ENCODE data around the gene IRF8.
"Not testable (repeated sequence)": the region's sequence is repeated elsewhere in the genome, so short reads cannot be mapped to it uniquely, and the experiment has no call there.

Gene IRF8

DNA sequence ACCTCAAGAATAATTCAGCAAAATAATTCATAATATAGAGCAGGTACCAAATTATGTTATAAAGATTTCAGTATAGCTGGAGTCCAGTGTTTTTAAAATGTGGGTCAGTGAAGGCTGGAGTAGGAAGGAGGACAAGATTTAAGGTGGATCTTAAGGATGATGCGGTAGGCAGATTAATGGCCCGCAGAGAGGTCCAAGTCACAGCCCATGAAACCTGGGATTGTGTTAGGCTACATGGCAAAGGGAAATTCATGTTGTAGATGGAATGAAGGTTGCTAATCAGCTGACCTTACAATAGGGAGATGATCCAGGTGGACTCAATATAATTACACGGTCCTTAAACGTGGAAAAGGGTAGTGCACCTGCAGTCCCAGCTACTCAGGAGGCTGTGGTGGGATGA, 6.2 kb upstream of the IRF8 start:
- DNase-seq: no peak

DNA sequence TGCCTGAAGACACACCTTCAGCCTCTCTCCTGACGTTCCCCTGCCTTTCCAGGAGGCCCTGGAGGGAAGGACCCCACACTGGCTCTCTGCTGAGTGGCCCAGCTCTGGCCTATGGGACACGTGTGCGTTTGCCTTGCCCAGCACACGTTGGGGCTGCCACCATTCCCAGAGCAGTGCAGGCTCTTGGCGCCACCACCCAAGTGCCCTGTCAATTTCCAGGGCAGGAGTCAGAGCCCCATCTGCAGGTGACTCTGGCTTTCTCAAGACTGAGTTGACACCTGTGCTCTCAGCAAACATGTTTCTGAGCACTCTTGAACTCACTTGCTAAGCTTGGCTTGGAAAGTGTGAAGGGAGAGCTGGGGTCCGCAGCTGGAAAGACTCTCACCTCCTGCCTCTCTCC, 4.7 kb upstream of the IRF8 start:
- no peak for DNase-seq

DNA sequence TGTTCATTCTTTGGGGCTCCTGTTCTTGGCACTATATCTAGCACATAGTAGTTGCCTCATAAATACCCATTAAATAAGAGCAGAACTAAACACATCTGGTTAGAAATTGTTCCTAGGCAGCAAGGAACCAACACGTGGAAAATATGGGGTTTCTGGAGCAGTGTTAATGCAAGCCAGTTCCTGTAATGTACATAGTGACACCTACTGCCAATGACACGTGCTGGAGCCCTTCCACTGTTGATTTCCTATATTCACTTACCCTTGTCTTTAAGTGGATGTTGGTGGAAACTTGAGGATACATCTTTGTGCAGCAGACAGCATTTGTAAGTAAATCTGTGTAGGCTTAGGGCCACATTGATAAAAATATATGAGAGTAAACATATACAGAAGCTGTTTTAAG, 1.6 kb upstream of the IRF8 start:
- DNase-seq: no peak

GRCh38 chr16:85899444-85899843, 482 bp downstream of the IRF8 start:
- DNase-seq: no peak

DNA sequence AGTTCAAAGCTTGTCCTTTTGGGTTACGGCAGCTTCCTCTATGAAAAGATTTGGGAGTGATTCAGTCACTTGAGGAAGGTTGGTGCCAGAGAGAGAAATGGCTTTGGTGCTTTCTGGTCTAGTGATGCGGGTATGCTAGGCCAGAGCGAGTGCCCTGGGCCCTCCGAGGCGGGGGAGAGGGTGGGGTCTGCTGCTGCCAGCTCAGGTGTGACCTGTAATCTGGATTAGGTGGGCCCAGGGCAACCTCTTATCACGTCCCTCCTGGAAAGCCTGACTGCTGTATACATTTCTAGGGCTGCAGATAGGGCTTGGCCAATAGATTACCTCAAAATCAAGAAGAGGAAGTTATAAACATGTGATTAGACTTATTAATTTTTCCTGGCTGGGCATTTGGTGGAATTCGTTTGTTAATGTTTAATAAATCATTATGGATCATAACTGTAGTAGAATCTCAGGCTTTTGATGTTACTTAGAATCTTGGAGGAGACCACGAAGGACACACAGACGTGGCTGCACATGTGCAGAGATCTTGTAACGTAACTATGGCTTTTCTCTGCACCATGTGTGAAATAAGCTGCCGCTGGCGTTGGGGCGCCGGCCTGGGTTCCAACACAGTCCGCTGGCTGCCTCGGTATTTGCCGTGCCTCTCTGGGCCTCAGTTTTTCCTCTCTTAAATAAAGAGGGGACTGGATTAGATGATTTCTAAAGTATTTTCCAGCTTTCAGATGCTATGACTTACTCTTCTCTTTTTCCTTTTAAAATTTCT, 1.2 kb downstream of the IRF8 start:
- no peak for DNase-seq

GRCh38 chr16:85901110-85901509, 2.1 kb downstream of the IRF8 start:
- no peak for DNase-seq

DNA sequence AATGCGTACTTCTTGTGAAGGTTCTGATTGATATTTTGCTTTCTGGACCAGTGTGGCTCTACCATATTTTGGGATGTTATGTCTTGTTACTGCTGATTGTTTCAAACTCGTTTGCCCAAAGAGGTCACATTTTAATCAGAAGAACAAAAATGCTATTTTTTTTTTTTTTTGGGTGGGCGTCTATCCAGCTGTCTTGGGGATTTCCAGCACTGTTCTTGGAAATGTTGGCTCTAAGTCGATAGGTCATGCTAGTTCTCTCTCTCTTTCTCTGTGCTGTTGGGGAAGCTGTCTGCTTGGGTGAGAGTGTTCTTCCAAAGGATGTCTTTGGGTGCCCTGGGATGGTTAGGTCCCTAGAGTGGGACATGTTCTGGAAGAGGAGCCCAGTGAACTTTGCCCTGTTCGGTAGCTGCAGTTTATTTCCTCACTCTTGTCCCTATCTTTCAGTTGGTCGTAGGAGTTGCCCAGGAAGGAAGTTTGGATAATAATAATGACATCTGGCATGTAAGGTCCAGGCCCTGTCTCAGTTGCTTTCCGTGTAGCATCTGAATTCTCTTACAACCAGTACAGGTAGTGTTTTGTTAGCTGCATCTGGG, 2.9 kb downstream of the IRF8 start:
- DNase-seq: no peak

DNA sequence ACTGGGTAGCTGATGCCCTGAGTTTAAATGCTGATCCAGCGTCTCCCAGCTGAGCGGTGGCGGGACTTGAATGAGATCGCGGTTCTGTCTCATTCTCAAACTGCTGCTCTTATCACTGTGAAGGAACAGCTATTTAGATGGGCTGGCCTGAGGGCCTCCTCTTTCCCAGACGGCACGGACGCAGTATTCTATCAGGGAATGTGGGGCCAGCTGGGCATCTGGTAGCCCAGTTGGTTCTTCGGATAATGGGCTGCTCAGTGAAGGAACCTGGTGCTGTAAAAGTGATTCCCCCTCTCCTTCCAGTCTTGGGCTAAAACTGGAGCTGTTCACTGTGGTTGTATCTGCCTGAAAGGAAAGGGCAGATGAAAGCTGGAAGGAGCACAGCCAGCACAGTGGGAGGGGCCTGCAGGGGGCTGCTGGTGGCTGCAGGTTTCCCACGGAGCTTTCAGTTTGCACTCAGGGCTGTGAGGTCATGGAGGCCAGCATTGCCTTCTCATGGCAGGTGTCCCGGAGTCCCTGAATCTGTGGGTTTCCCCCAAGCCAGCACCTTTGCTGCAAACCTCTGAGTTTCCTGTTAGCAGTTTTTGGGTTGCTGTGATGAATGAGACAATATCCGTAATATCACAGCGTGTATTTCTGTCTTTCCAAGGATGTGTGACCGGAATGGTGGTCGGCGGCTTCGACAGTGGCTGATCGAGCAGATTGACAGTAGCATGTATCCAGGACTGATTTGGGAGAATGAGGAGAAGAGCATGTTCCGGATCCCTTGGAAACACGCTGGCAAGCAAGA, 3.6 kb downstream of the IRF8 start:
- DNase-seq: no peak

GRCh38 chr16:85903559-85903958, 4.6 kb downstream of the IRF8 start:
- no peak for DNase-seq

- no peak for DNase-seq
Measured at GRCh38 chr16:85905110-85906095, 6.4 kb downstream of the IRF8 start.

DNA sequence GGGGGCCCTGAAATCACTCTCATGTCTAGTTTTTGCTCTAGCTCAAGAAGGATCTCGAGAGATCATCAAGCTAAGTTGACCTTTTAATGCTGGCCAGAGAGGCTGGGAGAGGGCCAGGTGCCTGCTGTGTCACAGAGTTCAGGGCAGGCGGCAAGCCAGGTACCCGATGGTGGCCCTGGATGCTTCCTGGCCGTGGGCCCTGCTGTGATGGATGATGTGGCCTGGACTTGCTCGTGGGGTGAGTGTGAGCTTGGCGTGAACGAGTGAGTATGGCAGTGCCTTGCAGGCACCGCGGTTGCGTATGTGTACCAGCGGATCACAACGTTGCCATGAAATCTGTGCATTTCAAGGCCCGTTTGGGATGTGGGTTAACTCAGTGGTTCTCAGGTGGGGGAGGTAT, 7.4 kb downstream of the IRF8 start:
- DNase-seq: no peak

DNA sequence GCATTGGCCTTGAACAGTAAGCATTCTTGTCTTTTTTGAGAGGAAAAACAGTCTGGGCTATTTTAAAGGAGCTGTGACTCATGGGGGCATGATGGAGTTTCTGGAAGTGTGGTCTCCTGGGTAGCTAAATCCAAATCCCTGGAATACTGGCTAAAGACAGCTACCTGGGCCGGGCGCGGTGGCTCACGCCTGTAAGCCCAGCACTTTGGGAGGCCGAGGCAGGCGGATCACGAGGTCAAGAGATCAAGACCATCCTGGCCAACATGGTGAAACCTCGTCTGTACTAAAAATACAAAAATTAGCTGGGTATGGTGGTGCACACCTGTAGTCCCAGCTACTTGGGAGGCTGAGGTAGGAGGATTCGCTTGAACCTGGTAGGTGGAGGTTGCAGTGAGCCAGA, 8.3 kb downstream of the IRF8 start:
- DNase-seq: not testable (repeated sequence)

DNA sequence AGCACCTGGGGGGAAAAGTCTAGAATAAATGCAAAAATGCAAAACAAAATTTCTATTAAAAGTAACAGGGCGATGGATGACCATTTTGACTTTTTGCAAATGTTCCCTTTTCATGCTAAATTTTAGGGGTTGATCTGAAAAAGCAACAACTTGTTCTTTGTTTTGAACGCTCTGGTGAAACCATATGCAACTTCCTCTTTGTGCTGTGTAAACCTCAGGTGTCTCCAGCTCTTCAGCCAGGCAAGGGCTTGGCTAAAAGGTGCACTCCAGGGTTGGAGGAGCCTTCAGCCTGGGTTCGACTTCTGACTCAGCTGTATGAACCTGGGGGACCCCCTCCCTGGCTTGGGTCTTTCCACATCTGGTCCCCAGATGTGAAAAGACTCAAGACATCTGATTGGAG, 9.5 kb downstream of the IRF8 start:
- no peak for DNase-seq

DNA sequence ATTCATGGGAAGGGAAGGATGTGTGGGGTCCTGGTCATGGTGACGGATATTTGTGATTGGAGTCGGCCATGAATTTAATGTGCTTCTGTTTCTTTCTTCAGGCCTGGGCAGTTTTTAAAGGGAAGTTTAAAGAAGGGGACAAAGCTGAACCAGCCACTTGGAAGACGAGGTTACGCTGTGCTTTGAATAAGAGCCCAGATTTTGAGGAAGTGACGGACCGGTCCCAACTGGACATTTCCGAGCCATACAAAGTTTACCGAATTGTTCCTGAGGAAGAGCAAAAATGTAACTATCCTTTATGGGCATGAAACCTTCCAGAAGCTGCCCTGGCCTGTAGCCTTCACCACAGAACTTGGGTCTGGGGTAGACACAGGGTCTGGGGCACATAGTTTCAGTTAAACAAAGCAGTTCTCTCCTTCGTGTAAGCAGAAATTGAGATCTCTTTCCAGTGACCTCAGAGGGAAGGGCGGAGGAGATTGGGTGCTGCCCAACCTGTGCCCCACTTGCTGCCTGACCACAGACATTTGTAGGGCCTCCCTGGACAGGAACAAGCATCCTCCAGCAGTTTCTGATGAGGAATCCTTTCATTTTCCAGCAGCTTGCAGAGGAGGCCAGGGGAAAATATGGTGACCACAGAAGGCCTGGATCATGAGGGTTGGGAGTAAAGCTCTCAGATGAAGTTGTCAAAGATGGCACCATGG, 10.1 kb downstream of the IRF8 start:
- DNase-seq: peak in 1 of 56 donors; percentile 13

- no peak for DNase-seq
Measured at GRCh38 chr16:85909932-85910853, 11.2 kb downstream of the IRF8 start.

DNA sequence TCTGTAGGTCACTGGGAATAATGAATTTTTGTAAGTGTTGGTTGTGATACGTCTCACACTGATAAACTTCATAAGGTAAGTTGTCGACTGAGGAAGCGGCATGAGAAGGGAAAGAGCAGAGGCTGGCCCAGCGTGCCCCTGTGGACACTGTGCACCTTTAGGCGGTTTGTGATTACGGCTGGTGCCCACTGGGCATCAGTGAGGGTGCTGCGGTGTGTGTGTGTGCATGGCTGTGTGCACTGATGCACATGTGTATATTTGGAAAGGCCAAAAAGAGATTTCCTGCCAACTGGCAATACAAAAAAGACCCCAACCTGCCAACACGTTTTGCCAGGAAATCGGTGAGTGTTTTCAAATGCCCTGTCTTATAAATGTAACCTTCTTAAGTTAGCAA, 11.9 kb downstream of the IRF8 start:
- DNase-seq: no peak

DNA sequence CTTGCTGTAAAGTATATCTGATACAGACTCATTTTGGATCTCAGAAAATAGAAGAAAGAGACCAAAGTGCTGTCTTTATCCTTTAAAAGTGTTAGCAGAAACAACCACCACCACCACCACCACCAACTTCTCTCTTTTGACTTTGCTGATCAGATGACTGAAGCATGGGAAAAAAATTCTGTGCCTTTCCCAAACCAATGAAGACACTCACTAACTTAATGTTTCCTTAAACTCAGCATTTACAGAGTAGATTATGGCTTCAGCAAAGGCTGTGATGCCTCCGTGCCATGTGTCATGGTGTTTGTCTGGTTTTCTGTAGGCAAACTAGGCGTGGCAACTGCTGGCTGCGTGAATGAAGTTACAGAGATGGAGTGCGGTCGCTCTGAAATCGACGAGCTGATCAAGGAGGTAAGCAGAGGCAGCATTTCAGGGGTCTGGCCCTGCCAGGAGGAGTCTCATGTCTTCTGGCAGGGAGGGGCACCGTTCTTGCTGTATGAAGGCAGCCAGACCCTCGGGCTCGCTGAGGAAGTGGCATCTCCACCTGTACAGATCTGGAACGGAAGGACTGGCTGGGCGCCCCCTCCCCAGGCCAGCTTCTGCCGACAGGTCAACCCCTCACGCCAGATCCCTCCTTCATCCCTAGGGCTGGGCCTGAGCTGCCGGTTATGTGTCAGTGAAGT, 12.4 kb downstream of the IRF8 start:
- no peak for DNase-seq

DNA sequence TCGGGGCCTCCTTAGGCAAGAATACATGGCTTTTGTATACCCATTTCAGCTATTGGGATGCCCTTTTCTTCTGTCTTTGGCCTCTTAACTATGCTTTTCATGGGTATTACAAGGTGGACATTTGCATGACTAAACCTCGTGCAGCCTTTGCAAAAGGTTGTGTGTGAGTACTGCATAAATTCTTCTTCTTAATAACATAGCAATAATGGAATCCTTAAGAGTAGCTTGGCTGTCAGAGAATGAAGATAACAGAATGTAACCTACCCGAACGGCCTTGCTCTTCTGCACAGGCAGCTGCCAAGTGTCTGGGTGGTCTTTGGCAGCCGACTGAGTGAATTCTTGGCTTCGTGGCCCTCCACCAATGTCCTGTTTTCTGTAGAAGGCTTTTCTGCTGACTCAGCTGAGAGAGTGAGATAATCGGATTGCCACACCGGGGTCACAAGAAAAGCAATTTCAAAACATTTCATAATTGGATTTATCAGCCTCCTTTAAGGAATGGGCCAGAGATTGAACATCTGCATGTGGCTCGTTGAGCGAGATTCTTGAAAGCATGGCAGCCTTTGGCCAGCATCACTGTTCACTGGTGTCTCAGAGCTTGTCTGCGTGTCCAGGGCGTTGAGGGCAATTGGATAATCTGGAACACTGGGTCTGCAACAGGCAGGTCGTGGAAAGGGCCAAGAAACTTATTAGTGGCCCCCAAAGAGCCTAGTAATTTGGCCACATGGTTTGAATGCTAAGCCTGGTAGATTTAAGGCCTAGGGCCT, 13.4 kb downstream of the IRF8 start:
- no peak for DNase-seq
